SK-N-SH (cell line): ENCODE results near the gene BMP7. TPM values are rescaled to one million over a fixed set of nuclear protein-coding genes. Genes with fewer than 3 reads are reported as not detected.

Experiments
- CTCF ChIA-PET: fragments of 300-600, 350-600 bp; formaldehyde crosslinking; extraction: SDS; loops from one replicate; lab custom pipeline; 2021; lab: Yijun Ruan, JAX
- POLR2A ChIA-PET: fragments of 350-600 bp; sonication (Branson Sonifier 250); formaldehyde crosslinking; extraction: SDS; loops from one replicate; lab custom pipeline; 2020; ENCODE audit warnings: antibody characterized with exemption, inconsistent platforms; lab: Yijun Ruan, JAX
- DNase-seq: peaks from one replicate; pipeline ENCODE4 v3.0.0; 2012
- H2AFZ ChIP-seq: fragments of 200-600 bp; sonication (generic); 2 replicates; pipeline ENCODE4 v1.8.1; 2016; ENCODE audit warnings: antibody characterized with exemption, mild to moderate bottlenecking, low read depth
- H3F3A ChIP-seq: fragments of 200-600 bp; sonication (generic); replicated peaks from 2 replicates; pipeline ENCODE3; 2016; ENCODE audit warnings: antibody characterized with exemption, mild to moderate bottlenecking; ENCODE audit not compliant: insufficient read depth
- H3K27ac ChIP-seq, 2 experiments: fragments of 200-500 bp in 1 of 2; fragments of 200-600 bp in 1 of 2; sonication (Bioruptor generic) in 1 of 2; sonication (generic), shearing (Covaris generic) in 1 of 2; 2 replicates each; pipeline versions ENCODE4 v1.5.1 to v1.6.1; 2014 to 2016; ENCODE audit warnings: low read depth in 2 of 2, inconsistent platforms in 1 of 2, low read length in 1 of 2, mild to moderate bottlenecking in 1 of 2, mixed read lengths in 1 of 2
- H3K27me3 ChIP-seq: fragments of 200-600 bp; sonication (generic), shearing (Covaris generic); 2 replicates; pipeline ENCODE4 v1.6.1; 2016; ENCODE audit warnings: mixed run types; ENCODE audit not compliant: insufficient read depth
- H3K36me3 ChIP-seq, 2 experiments: fragments of 200-500 bp in 1 of 2; fragments of 200-600 bp in 1 of 2; sonication (Bioruptor generic) in 1 of 2; sonication (generic) in 1 of 2; replicated peaks in 1 of 2; 2 replicates each; pipeline versions ENCODE3 to v1.5.1; 2014 to 2016; ENCODE audit warnings: low read length in 1 of 2, mild to moderate bottlenecking in 1 of 2; ENCODE audit not compliant: insufficient read depth in 2 of 2, control insufficient read depth in 1 of 2
- H3K4me1 ChIP-seq, 2 experiments: fragments of 200-500 bp in 1 of 2; fragments of 200-600 bp in 1 of 2; sonication (Bioruptor generic) in 1 of 2; sonication (generic), shearing (Covaris generic) in 1 of 2; 2 replicates each; pipeline versions ENCODE4 v1.5.1 to v1.6.1; 2014 to 2016; ENCODE audit warnings: low read depth in 1 of 2, low read length in 1 of 2, mixed run types in 1 of 2; ENCODE audit not compliant: insufficient read depth in 2 of 2, control insufficient read depth in 1 of 2
- H3K4me2 ChIP-seq: fragments of 200-600 bp; sonication (generic), shearing (Covaris generic); 2 replicates; pipeline ENCODE4 v1.6.1; 2017; ENCODE audit warnings: mixed run types
- H3K4me3 ChIP-seq, 2 experiments: fragments of 200-500 bp in 1 of 2; fragments of 200-600 bp in 1 of 2; sonication (Bioruptor generic) in 1 of 2; sonication (generic), shearing (Covaris generic) in 1 of 2; 2 replicates each; pipeline versions ENCODE4 v1.5.1 to v1.8.1; 2014 to 2016; ENCODE audit warnings: low read depth in 2 of 2, inconsistent platforms in 1 of 2, low read length in 1 of 2, mild to moderate bottlenecking in 1 of 2, mixed read lengths in 1 of 2, moderate library complexity in 1 of 2
- H3K79me2 ChIP-seq: fragments of 200-600 bp; sonication (generic); 2 replicates; pipeline ENCODE4 v1.8.1; 2017; ENCODE audit warnings: mild to moderate bottlenecking; ENCODE audit not compliant: insufficient read depth
- H3K9ac ChIP-seq: fragments of 200-600 bp; sonication (generic); 2 replicates; pipeline ENCODE4 v1.6.1; 2017; ENCODE audit warnings: mixed run types
- H3K9me2 ChIP-seq: fragments of 200-600 bp; sonication (generic); 2 replicates; pipeline ENCODE4 v1.6.1; 2017; ENCODE audit warnings: mixed run types
- H3K9me3 ChIP-seq: fragments of 200-600 bp; sonication (generic); 2 replicates; pipeline ENCODE4 v1.6.1; 2017; ENCODE audit warnings: mixed run types, mild to moderate bottlenecking, moderate library complexity
- H4K20me1 ChIP-seq: fragments of 200-600 bp; sonication (generic); 2 replicates; pipeline ENCODE4 v1.6.1; 2017; ENCODE audit warnings: mild to moderate bottlenecking, mixed run types; ENCODE audit not compliant: insufficient read depth
- CHD2 ChIP-seq: fragments of 150-350 bp; IDR thresholded peaks from 2 replicates; pipeline ENCODE4 v1.6.1; 2018; ENCODE audit warnings: low read length; ENCODE audit not compliant: partially characterized antibody
- EP300 ChIP-seq, 2 experiments: IDR thresholded peaks; 2 replicates each; pipeline versions ENCODE4 v1.4.0 to v1.6.1; 2012; ENCODE audit warnings: borderline replicate concordance in 1 of 2, low read depth in 1 of 2, low read length in 1 of 2
- EZH2phosphoT487 ChIP-seq: fragments of 200-600 bp; sonication (generic); IDR thresholded peaks from 2 replicates; pipeline ENCODE4 v1.6.1; 2017; ENCODE audit warnings: low read depth, mixed run types, mild to moderate bottlenecking, antibody characterized with exemption, moderate library complexity, borderline replicate concordance
- FOXJ3 ChIP-seq: sonication (generic); formaldehyde crosslinking; IDR thresholded peaks from 2 replicates; pipeline ENCODE4 v1.5.1; 2020; ENCODE audit warnings: mild to moderate bottlenecking, missing genetic modification reagents
- GABPA ChIP-seq: IDR thresholded peaks from 2 replicates; pipeline ENCODE4 v1.4.0; 2012; ENCODE audit warnings: low read depth, mild to moderate bottlenecking
- GATA2 ChIP-seq: sonication (generic); formaldehyde crosslinking; IDR thresholded peaks from 2 replicates; pipeline ENCODE4 v1.5.0; 2020; ENCODE audit warnings: mild to moderate bottlenecking, missing genetic modification reagents
- MEF2A ChIP-seq: IDR thresholded peaks from 2 replicates; pipeline ENCODE4 v1.4.0; 2012; ENCODE audit warnings: low read depth, borderline replicate concordance
- SMC3 ChIP-seq: IDR thresholded peaks from 2 replicates; pipeline ENCODE4 v1.6.1; 2012; ENCODE audit warnings: low read depth, low read length, improper control_type of control experiment
- TCF12 ChIP-seq: IDR thresholded peaks from 2 replicates; pipeline ENCODE4 v1.4.0; 2012
- YY1 ChIP-seq: IDR thresholded peaks from 2 replicates; pipeline ENCODE4 v1.4.0; 2012; ENCODE audit warnings: low read depth, mild to moderate bottlenecking
- WGBS: methylation state at CpG from one replicate; pipeline ENCODE4 v1.1.6; 2017; ENCODE audit warnings: low lambda C conversion rate; 5-methylcytosine and 5-hydroxymethylcytosine counted together
- polyA plus RNA-seq, 3 experiments: library from polyadenylated mRNA; depleted of rRNA; stranded (reverse); fragments of >200 nt; gene quantifications; 2 replicates each; pipeline ENCODE4 v1.2.3, GENCODE V29; 2012
- TF ChIP-seq, protein P1 (sequence below): IDR thresholded peaks from 2 replicates; pipeline ENCODE4 v1.4.0; 2012; ENCODE audit warnings: low read depth, borderline replicate concordance
- TF ChIP-seq, protein P2 (sequence below): IDR thresholded peaks from 2 replicates; pipeline ENCODE4 v1.4.0; 2012; ENCODE audit warnings: low read depth, borderline replicate concordance
- TF ChIP-seq, protein P3 (sequence below): fragments of 150-350 bp; IDR thresholded peaks from 2 replicates; pipeline ENCODE4 v1.6.1; 2017; ENCODE audit warnings: antibody characterized with exemption, low read length, low read depth, borderline replicate concordance
- TF ChIP-seq, protein P4 (sequence below): fragments of 150-350 bp; IDR thresholded peaks from 2 replicates; pipeline ENCODE4 v1.6.1; 2016; ENCODE audit warnings: mild to moderate bottlenecking, low read depth, low read length
- TF ChIP-seq, protein P5 (sequence below): IDR thresholded peaks from 2 replicates; pipeline ENCODE4; 2012
- TF ChIP-seq, protein P6 (sequence below): fragments of 200-600 bp; sonication (generic); IDR thresholded peaks from 2 replicates; pipeline ENCODE4 v1.6.1; 2017; ENCODE audit warnings: antibody characterized with exemption, mild to moderate bottlenecking, moderate library complexity

BMP7 gene
- polyA plus RNA-seq, 1 of the 3 experiments (the other 2 are of a cell fraction), result not detected

DNA sequence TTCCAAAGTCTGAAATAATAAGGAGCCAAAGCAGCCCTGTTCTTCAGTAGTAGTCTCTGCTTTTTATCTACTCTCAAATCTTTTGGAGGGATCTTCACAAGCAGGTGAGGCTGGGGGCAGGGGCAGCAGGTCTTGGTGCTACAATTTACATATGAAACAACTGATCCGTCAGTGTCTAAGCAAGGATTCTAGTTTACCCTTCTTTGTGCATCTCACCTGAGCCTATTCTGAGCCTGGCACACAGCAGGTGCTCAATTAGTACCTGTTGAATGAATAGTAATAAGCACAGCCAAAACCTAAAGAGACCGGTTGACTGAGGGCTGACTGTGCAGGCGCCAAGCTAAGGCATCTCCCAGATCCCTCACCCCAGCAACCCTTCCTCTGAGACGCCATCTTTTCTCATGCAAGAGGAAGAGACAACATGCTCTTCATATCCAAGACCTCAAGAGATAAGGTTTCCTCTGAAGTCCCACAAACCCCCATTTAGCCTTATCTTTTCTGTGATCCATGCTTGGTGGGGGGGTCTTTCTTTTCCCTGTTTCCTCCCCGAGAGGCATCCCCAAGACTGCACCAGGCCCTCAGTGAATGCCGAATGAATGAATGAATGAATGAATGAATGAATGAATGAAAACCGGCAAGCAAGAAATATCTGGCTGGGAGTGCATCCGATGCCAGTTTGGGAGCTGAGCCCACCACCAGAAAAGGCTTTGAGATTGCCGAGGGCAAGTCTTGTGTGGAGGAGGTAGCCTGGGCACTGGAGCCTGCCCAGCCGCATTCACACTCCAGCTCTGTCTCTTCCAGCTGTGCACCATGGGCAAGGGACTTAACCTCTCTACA is 2.9 kb upstream of the BMP7 start:
- peaks cover 8% of the 10 kb centered on the region; the same call in 1 of the 2 replicates for H3K27me3 ChIP-seq
- TF ChIP-seq, protein P1, sequence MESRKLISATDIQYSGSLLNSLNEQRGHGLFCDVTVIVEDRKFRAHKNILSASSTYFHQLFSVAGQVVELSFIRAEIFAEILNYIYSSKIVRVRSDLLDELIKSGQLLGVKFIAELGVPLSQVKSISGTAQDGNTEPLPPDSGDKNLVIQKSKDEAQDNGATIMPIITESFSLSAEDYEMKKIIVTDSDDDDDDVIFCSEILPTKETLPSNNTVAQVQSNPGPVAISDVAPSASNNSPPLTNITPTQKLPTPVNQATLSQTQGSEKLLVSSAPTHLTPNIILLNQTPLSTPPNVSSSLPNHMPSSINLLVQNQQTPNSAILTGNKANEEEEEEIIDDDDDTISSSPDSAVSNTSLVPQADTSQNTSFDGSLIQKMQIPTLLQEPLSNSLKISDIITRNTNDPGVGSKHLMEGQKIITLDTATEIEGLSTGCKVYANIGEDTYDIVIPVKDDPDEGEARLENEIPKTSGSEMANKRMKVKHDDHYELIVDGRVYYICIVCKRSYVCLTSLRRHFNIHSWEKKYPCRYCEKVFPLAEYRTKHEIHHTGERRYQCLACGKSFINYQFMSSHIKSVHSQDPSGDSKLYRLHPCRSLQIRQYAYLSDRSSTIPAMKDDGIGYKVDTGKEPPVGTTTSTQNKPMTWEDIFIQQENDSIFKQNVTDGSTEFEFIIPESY, result no peak
- DNase-seq, result no peak
- WGBS, result 53% methylated on average over 9 of the region's 10 CpGs
- H3K79me2 ChIP-seq, result no peaks in the 10 kb centered on the region
- CTCF ChIA-PET, result no interaction called here
- no peak overlapping the region for H3K4me3 ChIP-seq
- H3K9me2 ChIP-seq, result no peaks in the 10 kb centered on the region
- H3F3A ChIP-seq, result no peaks in the 10 kb centered on the region
- POLR2A ChIA-PET, result no interaction called here
- H3K27ac ChIP-seq, result no peak overlapping the region
- no peak overlapping the region for H2AFZ ChIP-seq
- no peaks in the 10 kb centered on the region for H3K9me3 ChIP-seq
- H3K9ac ChIP-seq, result no peak overlapping the region
- no peaks in the 10 kb centered on the region for H4K20me1 ChIP-seq
- no peaks in the 10 kb centered on the region for H3K36me3 ChIP-seq
- no peak overlapping the region for H3K4me2 ChIP-seq
- H3K4me1 ChIP-seq, result peaks cover 0 to 24% of the 10 kb centered on the region in 2 experiments; a peak in 1 of 4 replicates

DNA sequence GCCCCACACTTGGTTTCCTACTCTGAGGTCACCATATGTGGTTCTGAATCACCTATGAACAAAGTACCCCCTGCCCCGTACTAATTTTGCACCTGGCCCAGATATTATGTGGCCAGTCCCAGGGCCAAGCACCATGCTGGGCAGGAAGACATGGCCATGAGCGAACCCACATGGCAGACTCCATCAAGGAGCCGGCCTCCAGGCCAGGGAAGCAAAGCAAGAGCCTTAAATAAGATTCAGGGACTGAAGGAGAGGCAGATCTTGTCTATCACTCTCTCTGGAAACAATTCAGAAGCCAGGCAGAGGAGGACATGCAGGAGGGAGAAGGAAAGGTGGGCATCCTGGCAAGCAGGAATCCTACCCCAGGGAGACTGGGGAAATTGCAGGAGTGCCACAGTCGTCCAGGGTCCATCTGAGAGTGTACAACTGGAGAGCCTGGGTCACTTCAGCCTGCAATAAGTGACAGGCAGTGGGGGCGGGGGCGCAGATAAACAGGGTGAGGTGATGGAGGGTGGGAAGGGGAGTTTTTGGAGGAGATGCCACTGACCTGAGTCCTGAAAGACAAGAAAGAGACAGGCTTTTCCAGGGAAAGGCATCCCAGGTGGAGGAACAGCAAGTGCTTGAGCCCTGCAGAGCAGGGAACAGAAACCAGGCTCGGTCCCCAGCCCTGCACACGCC is 2.1 kb upstream of the BMP7 start:
- Histone ChIP-seq H3K36me3 (no peaks in the 10 kb centered on the region), H3K27ac (no peak overlapping the region), H3K27me3 (peaks cover 8% of the 10 kb centered on the region; the same call in 1 of the 2 replicates), H2AFZ (no peak overlapping the region), H3K79me2 (no peaks in the 10 kb centered on the region), H3K9me3 (no peaks in the 10 kb centered on the region), H3K4me2 (no peak overlapping the region), H3F3A (no peaks in the 10 kb centered on the region), H3K9ac (no peak overlapping the region), H3K9me2 (no peaks in the 10 kb centered on the region), H4K20me1 (no peaks in the 10 kb centered on the region), H3K4me1 (peaks cover 0 to 24% of the 10 kb centered on the region in 2 experiments; a peak in 1 of 4 replicates), H3K4me3 (no peak overlapping the region)
- POLR2A ChIA-PET, result no interaction called here
- WGBS, result 48% methylated on average over 6 of the region's 8 CpGs
- CTCF ChIA-PET, result no interaction called here
- DNase-seq, result no peak
- TF ChIP-seq GABPA, result no peak
- TF ChIP-seq, protein P2, sequence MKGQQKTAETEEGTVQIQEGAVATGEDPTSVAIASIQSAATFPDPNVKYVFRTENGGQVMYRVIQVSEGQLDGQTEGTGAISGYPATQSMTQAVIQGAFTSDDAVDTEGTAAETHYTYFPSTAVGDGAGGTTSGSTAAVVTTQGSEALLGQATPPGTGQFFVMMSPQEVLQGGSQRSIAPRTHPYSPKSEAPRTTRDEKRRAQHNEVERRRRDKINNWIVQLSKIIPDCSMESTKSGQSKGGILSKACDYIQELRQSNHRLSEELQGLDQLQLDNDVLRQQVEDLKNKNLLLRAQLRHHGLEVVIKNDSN, result no peak
- TF ChIP-seq EZH2phosphoT487, result no peak
- TF ChIP-seq, protein P3, sequence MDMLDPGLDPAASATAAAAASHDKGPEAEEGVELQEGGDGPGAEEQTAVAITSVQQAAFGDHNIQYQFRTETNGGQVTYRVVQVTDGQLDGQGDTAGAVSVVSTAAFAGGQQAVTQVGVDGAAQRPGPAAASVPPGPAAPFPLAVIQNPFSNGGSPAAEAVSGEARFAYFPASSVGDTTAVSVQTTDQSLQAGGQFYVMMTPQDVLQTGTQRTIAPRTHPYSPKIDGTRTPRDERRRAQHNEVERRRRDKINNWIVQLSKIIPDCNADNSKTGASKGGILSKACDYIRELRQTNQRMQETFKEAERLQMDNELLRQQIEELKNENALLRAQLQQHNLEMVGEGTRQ, result no peak
- no peak for TF ChIP-seq SMC3
- TF ChIP-seq, protein P4, sequence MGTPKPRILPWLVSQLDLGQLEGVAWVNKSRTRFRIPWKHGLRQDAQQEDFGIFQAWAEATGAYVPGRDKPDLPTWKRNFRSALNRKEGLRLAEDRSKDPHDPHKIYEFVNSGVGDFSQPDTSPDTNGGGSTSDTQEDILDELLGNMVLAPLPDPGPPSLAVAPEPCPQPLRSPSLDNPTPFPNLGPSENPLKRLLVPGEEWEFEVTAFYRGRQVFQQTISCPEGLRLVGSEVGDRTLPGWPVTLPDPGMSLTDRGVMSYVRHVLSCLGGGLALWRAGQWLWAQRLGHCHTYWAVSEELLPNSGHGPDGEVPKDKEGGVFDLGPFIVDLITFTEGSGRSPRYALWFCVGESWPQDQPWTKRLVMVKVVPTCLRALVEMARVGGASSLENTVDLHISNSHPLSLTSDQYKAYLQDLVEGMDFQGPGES, result no peak
- no peak for TF ChIP-seq FOXJ3 (CRISPR knock-in tag)
- no peak for TF ChIP-seq EP300 (IDR thresholded peaks at IDR 0.05; ENCODE audit: borderline replicate concordance in 1 of 2, low read depth in 1 of 2, low read length in 1 of 2)
- TF ChIP-seq MEF2A, result no peak
- TF ChIP-seq, protein P5, sequence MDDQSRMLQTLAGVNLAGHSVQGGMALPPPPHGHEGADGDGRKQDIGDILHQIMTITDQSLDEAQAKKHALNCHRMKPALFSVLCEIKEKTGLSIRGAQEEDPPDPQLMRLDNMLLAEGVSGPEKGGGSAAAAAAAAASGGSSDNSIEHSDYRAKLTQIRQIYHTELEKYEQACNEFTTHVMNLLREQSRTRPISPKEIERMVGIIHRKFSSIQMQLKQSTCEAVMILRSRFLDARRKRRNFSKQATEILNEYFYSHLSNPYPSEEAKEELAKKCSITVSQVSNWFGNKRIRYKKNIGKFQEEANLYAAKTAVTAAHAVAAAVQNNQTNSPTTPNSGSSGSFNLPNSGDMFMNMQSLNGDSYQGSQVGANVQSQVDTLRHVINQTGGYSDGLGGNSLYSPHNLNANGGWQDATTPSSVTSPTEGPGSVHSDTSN, result no peak
- no peak for TF ChIP-seq YY1
- TF ChIP-seq, protein P6, sequence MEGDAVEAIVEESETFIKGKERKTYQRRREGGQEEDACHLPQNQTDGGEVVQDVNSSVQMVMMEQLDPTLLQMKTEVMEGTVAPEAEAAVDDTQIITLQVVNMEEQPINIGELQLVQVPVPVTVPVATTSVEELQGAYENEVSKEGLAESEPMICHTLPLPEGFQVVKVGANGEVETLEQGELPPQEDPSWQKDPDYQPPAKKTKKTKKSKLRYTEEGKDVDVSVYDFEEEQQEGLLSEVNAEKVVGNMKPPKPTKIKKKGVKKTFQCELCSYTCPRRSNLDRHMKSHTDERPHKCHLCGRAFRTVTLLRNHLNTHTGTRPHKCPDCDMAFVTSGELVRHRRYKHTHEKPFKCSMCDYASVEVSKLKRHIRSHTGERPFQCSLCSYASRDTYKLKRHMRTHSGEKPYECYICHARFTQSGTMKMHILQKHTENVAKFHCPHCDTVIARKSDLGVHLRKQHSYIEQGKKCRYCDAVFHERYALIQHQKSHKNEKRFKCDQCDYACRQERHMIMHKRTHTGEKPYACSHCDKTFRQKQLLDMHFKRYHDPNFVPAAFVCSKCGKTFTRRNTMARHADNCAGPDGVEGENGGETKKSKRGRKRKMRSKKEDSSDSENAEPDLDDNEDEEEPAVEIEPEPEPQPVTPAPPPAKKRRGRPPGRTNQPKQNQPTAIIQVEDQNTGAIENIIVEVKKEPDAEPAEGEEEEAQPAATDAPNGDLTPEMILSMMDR, result no peak
- TF ChIP-seq GATA2, result no peak
- no peak for TF ChIP-seq CHD2
- TF ChIP-seq TCF12, result no peak
